Measurements from ENCODE around the gene VSTM2B.

GRCh38 chr19:29574510-29574909 is 48.7 kb downstream of the VSTM2B start:
- no peak for TF ChIP-seq CTCF (conservative IDR thresholded peaks at IDR 0.05; ENCODE audit: low read length)
- TF ChIP-seq EZH2phosphoT487 (IDR thresholded peaks at IDR 0.05; ENCODE audit: borderline replicate concordance, low read depth, low read length), result no peak

Measured in OCI-LY7 (cell line).